Skeletal muscle tissue (tissue), 4 donors: Measurements from ENCODE around the gene VRK2. TPM values are rescaled to one million over a fixed set of nuclear protein-coding genes. Genes with fewer than 3 reads are reported as not detected.
"Not testable (repeated sequence)": the region's sequence is repeated elsewhere in the genome, so short reads cannot be mapped to it uniquely, and the experiment has no call there.

ENCODE experiments used
- H3K27ac ChIP-seq: one replicate; pipeline ENCODE4 v1.7.0; 2013; ENCODE audit warnings: mild to moderate bottlenecking, low read depth, low read length, inconsistent platforms
- H3K27me3 ChIP-seq, 3 donors: one replicate each; pipeline ENCODE4 v1.7.0; 2013; ENCODE audit warnings: low read length in 3 of 3; ENCODE audit not compliant: control insufficient read depth in 3 of 3, insufficient read depth in 3 of 3
- H3K36me3 ChIP-seq, 3 donors: one replicate each; pipeline ENCODE4 v1.7.0; 2013; ENCODE audit warnings: low read length in 3 of 3; ENCODE audit not compliant: control insufficient read depth in 3 of 3, insufficient read depth in 3 of 3
- H3K4me1 ChIP-seq, 3 donors: one replicate each; pipeline ENCODE4 v1.7.0; 2013; ENCODE audit warnings: low read length in 3 of 3, mild to moderate bottlenecking in 3 of 3; ENCODE audit not compliant: control insufficient read depth in 3 of 3, insufficient read depth in 3 of 3
- H3K4me3 ChIP-seq, 3 donors: one replicate each; pipeline ENCODE4 v1.7.0; 2013; ENCODE audit warnings: low read length in 3 of 3
- H3K9ac ChIP-seq, 3 donors: one replicate each; pipeline ENCODE4 v1.7.0; 2013; ENCODE audit warnings: low read length in 3 of 3, mild to moderate bottlenecking in 3 of 3, moderate library complexity in 2 of 3, low read depth in 1 of 3
- H3K9me3 ChIP-seq, 3 donors: one replicate each; pipeline ENCODE4 v1.7.0; 2013; ENCODE audit warnings: low read length in 3 of 3; ENCODE audit not compliant: control insufficient read depth in 3 of 3
- total RNA-seq: library from RNA; depleted of rRNA; stranded (reverse); fragments of >200 nt; gene quantifications from one replicate; pipeline ENCODE4 v1.2.3, GENCODE V29; 2014
- donor health status: Osteomylitis.

VRK2 gene
- total RNA-seq, 1 donor from 2014 or later: 9.9 TPM

DNA sequence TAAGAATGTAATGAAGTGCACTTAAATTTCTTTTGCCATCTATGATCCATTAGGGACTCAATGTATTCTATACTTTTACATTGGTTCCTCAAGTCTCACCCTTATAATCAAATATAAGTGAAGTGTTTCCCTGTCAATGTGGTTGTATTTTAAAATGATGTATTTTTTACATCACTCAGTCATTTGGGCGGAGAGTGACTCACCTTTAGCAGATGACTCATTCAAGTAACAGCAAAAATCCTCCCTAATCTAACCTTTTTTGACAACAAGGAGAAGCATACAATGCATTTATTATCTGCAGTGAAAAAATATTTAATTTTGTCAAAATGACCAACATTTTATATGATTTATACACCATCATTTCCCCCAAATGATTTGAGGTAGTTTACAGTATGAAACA lies 100.1 kb downstream of the VRK2 start:
- Histone ChIP-seq H3K4me1 (no peaks in the 10 kb centered on the region), H3K27ac (no peak overlapping the region), H3K27me3 (no peaks in the 10 kb centered on the region), H3K4me3 (no peak overlapping the region), H3K36me3 (peaks cover 0 to 10% (median 0%) of the 10 kb centered on the region in 3 donors), H3K9me3 (no peaks in the 10 kb centered on the region), H3K9ac (no peak overlapping the region)

DNA sequence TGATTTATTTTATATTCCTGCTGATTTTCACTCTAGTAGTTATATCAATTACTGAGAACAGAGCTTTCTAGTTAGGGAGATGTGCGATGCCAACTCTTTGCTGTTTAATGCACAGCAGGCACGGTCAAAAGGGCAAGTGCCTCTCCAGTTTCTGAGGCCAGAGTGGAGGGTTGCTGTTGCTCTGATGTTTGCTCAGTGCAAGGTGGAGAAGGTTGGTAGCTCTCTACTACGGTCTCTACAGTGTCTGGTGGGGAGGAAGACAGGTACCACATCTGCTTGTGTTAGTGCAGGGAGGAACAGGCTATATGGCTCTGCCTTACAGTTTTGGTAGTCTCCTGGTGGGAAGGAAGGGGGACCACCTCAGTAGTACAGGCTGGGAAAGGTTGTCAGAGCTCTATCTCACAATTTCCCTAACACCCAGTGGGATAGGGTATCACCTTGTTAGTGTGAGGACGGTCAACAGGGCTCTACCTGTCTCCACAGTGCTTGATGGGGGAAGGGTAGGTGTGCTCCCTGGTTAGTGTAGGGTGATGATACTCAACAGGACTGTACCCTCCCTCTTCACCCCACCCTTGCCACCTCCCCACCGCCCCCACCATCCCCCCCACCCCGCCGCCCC lies 108.7 kb downstream of the VRK2 start:
- Histone ChIP-seq H3K27me3 (no peaks in the 10 kb centered on the region), H3K27ac (no peak overlapping the region), H3K4me3 (no peak overlapping the region)

DNA sequence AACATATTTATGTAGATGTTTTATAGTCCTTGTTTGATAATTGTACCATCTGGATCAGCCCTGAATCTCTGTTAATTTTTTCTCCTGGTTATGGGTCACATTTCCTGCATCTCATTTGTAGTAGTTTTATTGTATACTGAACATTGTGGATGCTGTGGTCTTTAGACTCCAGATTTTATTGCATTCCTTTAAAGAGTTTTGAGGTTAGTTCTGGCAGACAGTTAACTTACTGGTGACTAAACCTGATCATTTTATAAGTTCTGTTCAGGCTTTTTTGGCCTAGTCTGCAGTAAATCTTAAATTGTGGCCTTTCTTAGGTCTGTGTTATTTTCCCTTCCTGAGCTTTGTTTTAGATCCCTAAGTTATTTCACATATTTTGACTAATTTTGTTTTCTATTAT lies 110.2 kb downstream of the VRK2 start:
- Histone ChIP-seq H3K4me1 (no peaks in the 10 kb centered on the region), H3K36me3 (peaks cover 0 to 19% (median 14%) of the 10 kb centered on the region in 3 donors), H3K27ac (no peak overlapping the region), H3K4me3 (no peak overlapping the region), H3K9ac (no peak overlapping the region), H3K9me3 (no peaks in the 10 kb centered on the region), H3K27me3 (no peaks in the 10 kb centered on the region)

More for the DNA sequence above, 108.7 kb downstream of the VRK2 start:
- Histone ChIP-seq H3K4me1 (no peaks in the 10 kb centered on the region), H3K9ac (no peak overlapping the region), H3K9me3 (no peaks in the 10 kb centered on the region), H3K36me3 (peaks cover 0 to 15% (median 6%) of the 10 kb centered on the region in 3 donors)

DNA sequence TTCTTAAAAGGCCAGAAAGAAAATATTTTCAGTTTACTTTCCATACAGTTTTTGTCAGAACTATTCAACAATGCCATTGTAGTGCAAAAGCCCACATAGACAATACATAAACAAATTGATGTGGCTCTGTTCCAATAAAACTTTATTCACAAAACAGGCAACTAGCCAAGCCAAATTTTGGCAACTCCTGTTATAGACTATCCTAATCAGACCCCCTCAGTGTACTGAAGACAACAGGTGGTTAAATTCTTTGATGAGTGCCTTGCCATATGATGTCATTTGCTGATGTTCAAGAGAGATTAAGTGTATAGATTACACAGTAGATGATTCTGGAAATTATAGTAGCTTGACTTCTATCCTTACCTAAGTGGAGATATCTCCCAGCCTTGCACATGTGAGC lies 111.1 kb downstream of the VRK2 start:
- Histone ChIP-seq H3K4me3 (no peak overlapping the region), H3K27me3 (no peaks in the 10 kb centered on the region), H3K36me3 (peaks cover 0 to 19% (median 14%) of the 10 kb centered on the region in 3 donors)

DNA sequence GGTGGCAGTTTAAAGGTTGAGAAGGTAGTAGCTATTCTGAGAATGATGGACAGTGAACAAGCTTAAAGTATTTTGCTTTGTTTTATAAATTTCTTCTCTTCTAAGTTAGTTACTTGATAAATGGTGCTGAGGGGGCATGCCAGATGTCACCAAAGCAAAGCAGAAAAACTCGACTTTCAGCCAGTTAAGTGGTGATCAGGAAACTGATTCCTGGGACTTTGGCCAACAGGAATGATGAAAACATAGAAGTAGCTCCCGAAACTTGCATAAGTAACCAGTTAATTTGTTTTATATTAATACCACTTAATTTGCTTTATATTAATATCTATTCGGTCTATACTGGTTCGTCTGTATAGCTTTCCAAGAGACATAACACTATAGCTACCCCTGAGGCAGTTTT lies 111.9 kb downstream of the VRK2 start:
- H3K36me3 ChIP-seq: peaks cover 0 to 19% (median 14%) of the 10 kb centered on the region in 3 donors

More for the DNA sequence above, 111.1 kb downstream of the VRK2 start:
- Histone ChIP-seq H3K27ac (no peak overlapping the region), H3K9ac (no peak overlapping the region), H3K9me3 (no peaks in the 10 kb centered on the region), H3K4me1 (no peaks in the 10 kb centered on the region)

DNA sequence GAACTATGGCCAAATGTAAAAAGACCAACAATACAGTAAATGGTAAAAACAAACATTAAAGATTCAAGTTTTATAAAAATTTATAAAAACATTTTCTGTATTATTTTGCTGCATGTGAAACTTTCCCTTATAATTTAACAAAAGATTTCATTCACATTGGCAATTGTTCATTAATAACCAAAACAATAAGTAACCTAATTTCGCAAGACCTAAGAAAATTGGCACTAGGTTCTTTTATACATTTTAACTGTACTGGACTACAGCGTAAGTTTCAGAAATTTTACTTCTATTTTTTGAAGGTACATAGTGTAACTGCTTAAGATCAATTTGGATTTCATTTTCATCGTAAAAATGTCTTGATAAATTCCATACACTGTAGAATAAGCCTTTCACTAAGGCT lies 117.3 kb downstream of the VRK2 start:
- Histone ChIP-seq H3K9me3 (no peaks in the 10 kb centered on the region), H3K36me3 (peaks cover 0 to 14% (median 13%) of the 10 kb centered on the region in 3 donors), H3K27ac (no peak overlapping the region), H3K4me3 (no peak overlapping the region), H3K4me1 (no peaks in the 10 kb centered on the region), H3K9ac (no peak overlapping the region), H3K27me3 (no peaks in the 10 kb centered on the region)

More for the DNA sequence above, 111.9 kb downstream of the VRK2 start:
- Histone ChIP-seq H3K27me3 (no peaks in the 10 kb centered on the region), H3K27ac (no peak overlapping the region), H3K9me3 (no peaks in the 10 kb centered on the region), H3K4me1 (no peaks in the 10 kb centered on the region), H3K4me3 (no peak overlapping the region), H3K9ac (no peak overlapping the region)

DNA sequence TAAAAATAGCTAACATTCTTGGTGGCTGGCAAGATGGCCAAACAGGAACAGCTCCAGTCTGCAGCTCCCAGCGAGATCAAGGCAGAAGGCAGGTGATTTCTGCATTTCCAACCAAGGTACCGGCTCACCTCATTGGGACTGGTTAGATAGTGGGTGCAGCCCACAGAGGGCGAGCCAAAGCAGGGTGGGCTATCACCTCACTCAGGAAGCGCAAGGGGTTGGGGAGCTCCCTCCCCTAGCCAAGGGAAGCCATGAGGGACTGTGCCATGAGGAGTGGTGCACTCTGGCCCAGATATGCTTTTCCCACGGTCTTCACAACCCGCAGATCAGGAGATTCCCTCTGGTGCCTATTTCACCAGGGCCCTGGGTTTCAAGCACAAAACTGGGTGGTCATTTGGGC lies 121.5 kb downstream of the VRK2 start:
- not testable (repeated sequence) for H3K36me3 ChIP-seq, H3K4me1 ChIP-seq, H3K27ac ChIP-seq, H3K9ac ChIP-seq, H3K27me3 ChIP-seq, H3K9me3 ChIP-seq, H3K4me3 ChIP-seq

DNA sequence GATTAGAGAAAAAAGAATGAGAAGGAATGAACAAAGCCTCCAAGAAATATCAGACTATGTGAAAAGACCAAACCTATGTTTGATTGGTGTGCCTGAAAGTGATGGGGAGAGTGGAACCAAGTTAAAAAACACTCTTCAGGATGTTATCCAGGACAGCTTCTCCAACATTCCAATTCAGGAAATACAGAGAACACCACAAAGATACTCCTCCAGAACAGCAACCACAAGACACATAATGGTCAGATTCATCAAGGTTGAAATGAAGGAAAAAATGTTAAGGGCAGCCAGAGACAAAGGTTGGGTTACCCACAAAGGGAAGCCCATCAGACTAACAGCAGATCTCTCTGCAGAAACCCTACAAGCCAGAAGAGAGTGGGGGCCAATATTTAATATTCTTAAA lies 123.2 kb downstream of the VRK2 start:
- H3K27ac ChIP-seq, H3K9ac ChIP-seq, H3K27me3 ChIP-seq, H3K36me3 ChIP-seq, H3K4me1 ChIP-seq, H3K9me3 ChIP-seq, H3K4me3 ChIP-seq: not testable (repeated sequence)

DNA sequence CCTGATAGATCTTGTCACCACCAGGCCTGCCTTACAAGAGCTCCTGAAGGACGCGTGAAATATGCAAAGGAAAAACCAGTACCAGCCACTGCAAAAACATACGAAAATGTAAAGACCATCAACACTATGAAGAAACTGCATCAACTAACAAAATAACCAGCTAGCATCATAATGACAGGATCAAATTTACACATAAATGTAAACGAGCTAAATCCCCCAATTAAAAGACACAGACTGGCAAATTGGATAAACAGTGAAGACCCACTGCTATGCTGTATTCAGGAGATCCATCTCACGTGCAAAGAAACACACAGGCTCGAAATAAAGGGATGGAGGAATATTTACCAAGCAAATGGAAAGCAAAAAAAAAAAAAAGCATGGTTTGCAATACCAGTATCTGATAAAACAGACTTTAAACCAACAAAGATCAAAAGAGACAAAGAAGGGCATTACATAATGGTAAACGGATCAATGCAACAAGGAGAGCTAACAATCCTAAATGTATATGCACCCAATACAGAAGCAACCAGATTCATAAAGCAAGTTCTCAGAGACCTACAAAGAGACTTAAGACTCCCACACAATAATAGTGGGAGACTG lies 123.8 kb downstream of the VRK2 start:
- H3K27me3 ChIP-seq, H3K4me1 ChIP-seq, H3K36me3 ChIP-seq, H3K9ac ChIP-seq, H3K4me3 ChIP-seq, H3K27ac ChIP-seq, H3K9me3 ChIP-seq: not testable (repeated sequence)

DNA sequence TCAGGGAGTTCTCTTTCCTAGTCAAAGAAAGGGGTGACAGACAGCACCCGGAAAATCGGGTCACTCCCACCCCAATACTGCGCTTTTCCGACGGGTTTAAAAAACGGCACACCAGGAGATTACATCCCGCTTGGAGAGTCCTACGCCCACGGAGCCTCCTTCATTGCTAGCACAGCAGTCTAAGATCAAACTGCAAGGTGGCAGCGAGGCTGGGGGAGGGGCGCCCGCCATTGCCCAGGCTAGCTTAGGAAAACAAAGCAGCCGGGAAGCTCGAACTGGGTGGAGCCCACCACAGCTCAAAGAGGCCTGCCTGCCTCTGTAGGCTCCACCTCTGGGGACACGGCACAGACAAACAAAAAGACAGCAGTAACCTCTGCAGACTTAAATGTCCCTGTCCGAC lies 125.2 kb downstream of the VRK2 start:
- H3K9ac ChIP-seq, H3K4me1 ChIP-seq, H3K27me3 ChIP-seq, H3K4me3 ChIP-seq, H3K9me3 ChIP-seq, H3K27ac ChIP-seq, H3K36me3 ChIP-seq: not testable (repeated sequence)
